GM19397 (cell line): Measurements from ENCODE around the gene GRAMD1A.
"Not testable (repeated sequence)": the region's sequence is repeated elsewhere in the genome, so short reads cannot be mapped to it uniquely, and the experiment has no call there.

Source experiments
- ATAC-seq: cut with Tn5 transposase; IDR thresholded peaks from one replicate; pipeline ENCODE4 v1.9.1; 2021; ENCODE audit warnings: mild to moderate bottlenecking, moderate library complexity; ENCODE audit not compliant: unreplicated experiment

The GRAMD1A gene

GRCh38 chr19:34976611-34977010, 23.5 kb upstream of the GRAMD1A start:
- ATAC-seq: no peak

GRCh38 chr19:34979819-34980640, 20.1 kb upstream of the GRAMD1A start:
- no peak for ATAC-seq

DNA sequence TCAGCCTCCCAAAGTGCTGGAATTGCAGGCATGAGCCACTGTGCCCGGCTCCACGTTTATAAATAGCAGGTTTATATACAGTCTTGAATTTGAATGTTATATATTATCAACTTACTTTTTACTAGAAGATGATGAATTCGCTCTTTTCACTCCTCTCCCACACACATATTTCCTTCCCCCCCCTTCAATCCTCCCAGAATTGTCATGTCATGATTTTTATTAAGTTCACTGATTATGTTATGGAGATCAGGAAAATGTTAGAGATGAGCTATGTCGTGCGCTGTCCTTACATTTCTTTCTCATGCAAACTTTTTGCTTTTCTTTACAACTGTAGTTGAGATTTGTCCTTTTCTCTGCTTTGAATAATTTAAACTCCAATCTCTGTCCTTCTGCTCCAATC, 17.8 kb upstream of the GRAMD1A start:
- no peak for ATAC-seq

DNA sequence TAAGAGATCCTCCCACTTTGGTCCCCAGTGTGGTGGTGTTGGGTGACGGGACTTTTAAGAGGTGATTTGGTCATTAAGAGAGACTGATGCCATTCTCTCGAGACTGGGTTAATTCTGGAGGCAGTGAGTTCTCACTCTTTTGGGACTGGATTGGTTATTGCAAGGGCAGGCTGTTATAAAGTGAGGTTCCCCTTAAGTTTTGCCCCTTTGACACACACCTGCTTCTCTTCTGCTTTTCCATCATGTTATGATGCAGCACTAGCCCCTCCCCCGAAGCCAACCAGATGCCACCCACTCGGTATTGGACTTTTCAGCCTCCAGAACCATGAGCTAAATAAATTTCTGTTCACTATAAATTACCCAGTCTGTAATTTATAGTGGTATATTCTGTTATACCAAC, 16.3 kb upstream of the GRAMD1A start:
- no peak for ATAC-seq

DNA sequence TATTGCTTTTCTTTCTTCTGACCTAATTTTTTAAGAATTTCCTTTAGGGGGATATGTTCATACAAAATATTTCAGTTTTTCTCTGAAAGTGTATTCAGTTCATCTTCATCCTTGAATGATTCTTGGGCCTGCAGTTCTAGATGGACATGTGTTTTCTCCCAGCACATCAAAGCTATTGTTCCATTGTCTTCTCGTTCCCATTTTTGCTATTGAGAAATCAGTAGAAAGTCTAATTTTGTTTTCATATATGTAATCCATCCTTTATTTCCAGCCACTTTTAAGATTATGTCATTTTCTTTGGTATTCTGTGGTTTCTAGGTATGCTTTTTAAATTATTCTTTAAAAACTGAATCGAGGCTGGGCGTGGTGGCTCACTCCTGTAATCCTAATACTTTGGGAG, 15.8 kb upstream of the GRAMD1A start:
- no peak for ATAC-seq

DNA sequence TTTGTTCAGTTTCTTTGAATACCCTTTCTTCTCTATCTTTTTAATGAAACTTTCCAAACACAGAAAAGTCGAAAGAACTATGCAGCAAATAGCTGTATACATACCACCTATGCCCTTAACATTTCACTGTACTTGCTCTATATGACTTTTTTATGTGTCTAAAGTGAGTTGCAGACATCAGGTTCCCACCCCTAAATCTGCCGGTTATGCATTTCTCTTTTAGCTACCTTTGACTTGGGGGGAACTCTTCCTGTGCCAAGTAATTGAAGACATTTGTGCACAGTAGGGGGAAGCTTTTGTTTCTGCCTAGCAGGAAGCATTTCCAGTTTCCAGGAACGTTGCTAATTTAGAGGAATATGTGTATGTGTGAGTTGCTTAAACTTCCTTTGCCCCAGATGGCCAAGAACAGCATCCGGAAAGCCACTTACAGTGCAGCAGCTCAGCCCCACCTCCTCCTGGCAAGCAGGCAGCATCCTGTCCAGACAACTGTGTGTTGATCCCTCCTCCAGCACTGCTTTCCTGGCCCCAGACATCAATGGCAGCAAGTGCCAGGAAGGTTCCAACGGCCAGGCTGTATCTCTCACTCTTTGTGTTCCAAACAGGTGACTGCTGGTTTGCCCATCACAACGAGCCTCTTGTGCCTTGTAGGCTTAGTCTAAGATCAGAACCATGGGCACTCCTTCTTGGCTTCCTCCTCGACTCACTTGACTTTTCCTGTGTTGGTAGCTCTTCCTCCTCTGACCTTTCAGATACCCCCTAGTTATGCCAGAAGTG, 14.7 kb upstream of the GRAMD1A start:
- ATAC-seq: no peak

DNA sequence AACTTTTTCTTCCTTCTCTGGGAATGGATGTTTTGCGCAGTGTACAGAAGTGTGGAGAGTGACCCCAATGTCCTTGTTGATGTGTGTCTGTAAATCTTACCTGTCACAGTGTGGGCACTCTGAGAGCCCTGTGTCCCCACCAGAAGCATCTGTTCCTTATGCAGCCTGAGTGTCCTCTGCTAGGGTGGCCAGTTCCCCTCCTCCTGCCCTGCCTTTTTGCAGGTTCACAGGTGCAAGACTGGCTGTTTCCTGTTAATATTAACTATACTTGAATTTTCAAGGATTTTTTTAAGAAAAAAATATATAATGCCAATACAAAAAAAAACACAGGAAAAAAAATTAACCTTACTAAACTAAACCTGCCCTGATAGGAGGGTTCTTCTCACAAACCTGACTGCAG, 12.0 kb upstream of the GRAMD1A start:
- no peak for ATAC-seq

DNA sequence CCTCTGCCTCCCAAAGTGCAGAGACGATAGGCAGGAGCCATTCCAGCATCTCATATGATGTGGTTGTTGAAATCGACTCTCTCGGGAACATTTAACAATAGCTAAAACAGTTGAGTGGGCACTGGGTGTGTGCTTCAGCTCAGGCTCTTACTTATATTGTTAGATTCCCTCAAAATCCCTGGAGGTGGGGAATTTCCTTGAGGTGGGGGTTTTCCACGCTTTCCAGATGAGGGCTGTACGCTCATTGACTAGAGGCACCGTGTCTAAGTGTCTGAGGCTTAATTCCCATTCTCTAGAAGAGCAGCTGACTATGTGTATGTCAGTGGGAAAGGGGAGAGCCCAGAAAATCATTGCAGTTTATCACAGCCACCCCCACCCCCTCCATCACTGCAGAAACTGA, 10.8 kb upstream of the GRAMD1A start:
- ATAC-seq: no peak

GRCh38 chr19:34990578-34991192, 9.4 kb upstream of the GRAMD1A start:
- no peak for ATAC-seq

DNA sequence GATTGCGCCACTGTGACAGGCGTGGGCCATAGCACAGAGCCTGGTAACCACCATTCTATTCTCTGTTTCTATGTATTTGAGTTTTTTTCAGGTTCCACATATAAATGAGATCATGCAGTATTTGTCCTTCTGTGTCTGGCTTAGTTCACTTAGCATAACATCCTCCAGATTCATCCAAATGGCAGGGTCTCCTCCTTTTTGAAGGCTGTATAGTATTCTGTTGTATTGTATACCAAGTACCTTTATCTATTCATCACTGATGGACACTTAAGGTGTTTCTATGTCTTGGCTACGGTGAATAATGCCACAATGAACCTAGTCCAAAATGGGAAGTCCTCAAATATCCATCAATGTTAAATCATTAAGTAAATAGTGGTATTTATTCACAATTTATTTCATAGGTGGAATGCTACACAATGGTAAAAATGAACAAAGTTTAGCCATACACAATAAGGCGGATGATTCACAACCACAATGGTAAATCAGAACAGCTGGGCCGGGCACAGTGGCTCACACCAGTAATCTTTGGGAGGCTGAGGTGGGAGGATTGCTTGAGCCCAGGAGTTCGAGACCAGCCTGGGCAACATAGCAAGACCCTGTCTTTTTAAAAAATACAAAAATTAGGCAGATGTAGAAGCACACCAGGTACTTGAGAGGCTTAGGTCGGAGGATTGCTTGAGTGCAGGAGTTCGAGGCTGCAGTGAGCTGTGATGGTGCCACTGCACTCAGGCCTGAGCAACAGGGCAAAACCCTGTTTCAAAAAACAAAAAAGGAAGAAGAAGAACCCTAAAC, 8.4 kb upstream of the GRAMD1A start:
- no peak for ATAC-seq

DNA sequence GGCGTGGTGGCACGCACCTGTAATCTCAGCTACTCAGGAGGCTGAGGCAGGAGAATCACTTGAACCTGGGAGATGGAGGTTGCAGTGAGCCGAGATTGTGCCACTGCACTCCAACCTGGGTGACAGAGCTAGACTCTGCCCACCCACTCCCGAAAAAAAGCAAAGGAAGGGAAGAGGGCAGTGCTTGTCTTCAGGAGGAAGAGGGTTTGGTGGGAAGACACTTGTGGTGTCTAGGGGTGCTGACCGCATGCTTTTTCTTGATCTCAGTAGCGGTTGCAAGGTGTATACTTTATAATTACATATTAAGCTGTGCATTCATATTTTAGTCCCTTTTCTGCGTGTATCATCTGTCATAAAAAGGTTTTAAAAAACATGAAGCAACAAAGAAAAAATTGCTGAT, 7.5 kb upstream of the GRAMD1A start:
- ATAC-seq: not testable (repeated sequence)

- ATAC-seq: no peak
These were observed 5.9 kb upstream of the GRAMD1A start for GRCh38 chr19:34994286-34994642.

DNA sequence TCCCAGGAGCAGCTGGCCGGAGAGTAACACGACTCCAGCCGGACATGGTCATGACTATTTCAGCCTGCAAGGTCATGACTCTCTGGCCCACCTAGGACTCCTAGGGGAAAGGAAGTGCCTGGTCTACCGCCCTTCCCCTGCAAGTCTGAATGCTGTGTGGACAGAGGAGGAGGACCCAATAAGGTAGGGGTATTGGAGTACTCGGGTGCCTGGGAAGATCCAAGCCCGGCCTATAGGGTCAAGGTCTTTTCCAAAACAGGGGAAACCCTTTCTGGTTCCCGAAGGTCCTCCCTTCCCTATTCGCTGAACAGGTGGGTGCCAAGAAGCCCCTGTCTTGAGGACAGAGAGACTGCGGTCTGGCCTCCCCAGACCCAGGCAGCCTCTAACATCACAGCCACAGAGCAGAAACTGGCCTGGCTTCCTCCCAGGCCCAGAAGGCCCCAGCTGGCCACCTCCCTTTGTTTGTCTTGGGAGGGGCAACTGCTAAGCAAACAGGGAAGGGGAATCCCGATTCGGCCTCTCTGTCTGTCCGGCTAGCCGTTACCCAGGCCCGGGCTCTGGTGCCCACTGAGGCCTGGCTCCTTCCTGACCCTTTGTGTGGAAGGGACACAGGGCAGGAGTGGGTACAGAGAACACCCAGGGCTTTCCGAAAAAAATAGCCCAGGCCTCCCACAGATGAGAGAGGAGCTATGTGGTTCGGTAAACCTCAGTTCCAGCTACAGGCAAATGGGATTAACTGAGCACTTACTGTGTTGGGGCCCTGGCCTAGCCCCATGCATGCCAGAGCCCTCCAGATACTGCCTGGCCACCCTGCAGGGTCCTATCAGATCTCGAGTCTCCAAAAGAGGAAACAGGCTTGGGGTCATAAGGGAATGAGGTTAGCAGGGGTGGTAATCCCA, 5.2 kb upstream of the GRAMD1A start:
- no peak for ATAC-seq

- no peak for ATAC-seq
These were observed 4.6 kb upstream of the GRAMD1A start for GRCh38 chr19:34995551-34995950.

GRCh38 chr19:34997071-34997617, 3.0 kb upstream of the GRAMD1A start:
- ATAC-seq: no peak

GRCh38 chr19:34998224-34998623, 1.9 kb upstream of the GRAMD1A start:
- ATAC-seq: not testable (repeated sequence)

GRCh38 chr19:34998777-34999497, 1.2 kb upstream of the GRAMD1A start:
- ATAC-seq: no peak

GRCh38 chr19:35000338-35000646, 169 bp downstream of the GRAMD1A start:
- ATAC-seq: no peak
